Measurements from ENCODE around the gene LEKR1.

LEKR1 gene

DNA sequence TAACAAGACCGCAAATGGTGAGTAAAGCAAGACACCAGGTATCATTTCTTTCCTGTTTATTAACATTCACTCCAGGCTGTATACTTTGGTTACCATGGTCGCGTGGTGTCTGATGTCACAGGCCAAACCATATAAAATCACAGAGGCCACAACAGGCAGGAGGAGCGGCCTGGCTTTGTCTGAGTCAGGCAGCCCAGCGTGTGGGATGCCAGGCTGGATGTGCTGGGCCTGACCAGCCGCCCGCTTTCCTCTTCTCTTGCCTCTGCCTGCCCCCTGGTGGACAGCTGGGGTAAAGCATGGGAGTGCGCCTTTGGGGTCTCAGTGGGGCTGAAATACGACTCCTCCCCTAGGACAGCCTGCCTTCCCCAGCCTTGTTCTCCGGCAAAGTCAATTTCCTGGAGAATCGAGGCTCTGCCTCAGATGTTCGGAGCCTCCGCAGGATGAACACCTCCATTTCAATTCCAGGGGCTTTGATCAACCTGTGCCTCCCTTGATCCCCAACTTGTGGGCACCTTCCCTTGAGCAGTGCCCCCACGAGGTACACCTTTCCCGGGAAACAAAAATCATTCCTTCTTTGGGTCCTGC, 255.6 kb downstream of the LEKR1 start:
- peak; percentile 92 for DNase-seq (ENCODE audit: low spot score)

DNA sequence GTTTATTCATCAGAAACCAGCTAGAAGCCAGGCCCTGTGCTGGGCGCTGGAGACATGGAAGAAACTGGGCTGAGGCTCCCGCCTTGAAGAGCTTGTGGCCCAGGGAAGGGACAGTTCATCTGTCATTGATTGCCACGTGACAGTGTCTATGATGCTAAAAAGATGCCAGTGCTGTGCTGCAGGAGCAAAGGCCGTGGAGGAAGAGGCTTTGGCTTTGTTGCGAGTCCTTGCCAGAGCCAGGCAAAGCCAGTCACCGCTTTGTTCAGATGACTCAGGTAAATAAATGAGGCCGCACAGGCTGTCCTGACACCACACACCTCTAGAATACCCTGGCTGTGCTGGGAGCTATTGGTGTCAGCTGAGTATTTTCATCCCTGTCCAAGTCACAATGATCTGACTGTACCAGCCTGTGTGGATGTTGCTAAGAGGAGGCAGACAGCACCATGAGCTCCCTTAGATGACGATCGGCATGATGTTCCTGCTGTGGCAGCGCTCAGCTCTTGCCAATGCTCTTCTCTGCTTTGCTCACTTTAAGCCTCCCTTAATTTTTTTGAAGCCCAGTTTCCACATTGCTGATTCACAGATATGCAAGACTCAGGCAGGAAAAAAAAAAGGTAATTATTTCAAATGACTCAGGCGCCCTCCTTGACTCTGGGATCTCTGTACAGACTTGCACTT, 256.3 kb downstream of the LEKR1 start:
- no peak for DNase-seq (ENCODE audit: low spot score)

DNA sequence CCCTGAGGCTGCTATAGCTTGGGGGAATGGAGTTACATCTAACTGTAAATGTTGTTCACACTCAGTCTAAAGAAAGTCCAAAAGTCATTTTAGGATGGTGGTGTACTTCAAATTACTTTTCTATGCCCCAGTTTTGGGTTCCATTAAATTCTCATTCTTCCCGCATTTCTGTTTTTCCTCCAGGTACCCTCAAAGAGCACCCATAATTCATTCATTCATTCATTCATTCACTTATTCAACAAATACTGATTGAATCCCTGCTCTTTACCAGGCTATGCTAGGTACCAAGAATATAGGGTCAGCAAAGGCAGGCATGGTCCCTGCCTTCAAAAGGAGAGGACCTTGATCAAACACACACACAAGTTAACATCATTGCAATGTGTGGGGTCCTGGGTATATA, 257.7 kb downstream of the LEKR1 start:
- DNase-seq (ENCODE audit: low spot score): no peak

DNA sequence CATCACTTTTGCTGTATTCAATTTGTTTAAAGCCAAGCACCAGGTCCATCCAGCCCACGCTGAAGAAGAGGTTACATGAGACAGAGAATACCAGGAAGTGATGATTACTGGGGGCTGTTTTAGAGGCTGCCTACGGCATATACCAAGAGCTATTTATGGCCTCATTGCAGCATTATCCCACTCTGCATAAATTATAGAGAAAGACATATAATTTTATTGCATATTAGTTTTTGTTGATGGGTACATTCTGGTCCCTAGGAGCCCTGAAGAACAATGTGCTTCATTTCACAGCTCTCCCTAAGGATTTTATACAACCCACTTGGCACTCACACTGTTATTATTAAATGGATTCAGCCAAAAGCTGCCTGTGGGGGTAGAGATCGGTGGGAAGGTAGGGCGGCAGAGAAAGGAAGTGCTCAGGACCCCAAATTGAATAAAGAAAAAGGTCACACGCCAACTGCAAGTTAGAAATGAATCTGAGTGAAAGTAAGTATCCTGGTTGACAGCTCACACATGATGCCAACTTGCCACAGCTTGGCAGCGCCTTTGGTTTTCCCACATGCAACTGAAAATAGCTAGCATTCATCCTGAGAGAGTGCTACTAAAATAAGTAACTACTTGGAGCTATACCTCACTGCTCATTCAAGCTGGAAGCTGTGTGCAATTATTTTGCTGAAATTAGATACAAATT, 260.1 kb downstream of the LEKR1 start:
- no peak for DNase-seq (ENCODE audit: low spot score)

DNA sequence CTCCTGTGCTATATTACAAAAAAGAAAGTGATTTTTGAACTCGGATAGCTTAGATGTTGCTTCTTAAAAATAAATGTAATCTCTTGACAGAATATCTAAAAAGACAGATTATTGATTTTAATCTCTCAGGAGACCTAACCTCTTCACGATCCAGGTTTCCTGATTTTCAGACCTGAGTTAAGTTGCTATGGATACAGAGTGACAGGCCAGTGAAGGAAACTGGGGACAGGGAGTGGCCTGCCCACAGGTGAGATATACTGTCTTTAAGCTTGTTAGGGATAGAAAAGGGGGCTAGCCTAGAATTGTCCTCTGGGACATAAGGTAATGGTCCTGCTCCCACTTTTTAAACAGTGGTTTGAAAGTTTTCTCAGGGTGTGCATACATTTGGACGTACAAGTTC, 260.6 kb downstream of the LEKR1 start:
- no peak for DNase-seq (ENCODE audit: low spot score)

DNA sequence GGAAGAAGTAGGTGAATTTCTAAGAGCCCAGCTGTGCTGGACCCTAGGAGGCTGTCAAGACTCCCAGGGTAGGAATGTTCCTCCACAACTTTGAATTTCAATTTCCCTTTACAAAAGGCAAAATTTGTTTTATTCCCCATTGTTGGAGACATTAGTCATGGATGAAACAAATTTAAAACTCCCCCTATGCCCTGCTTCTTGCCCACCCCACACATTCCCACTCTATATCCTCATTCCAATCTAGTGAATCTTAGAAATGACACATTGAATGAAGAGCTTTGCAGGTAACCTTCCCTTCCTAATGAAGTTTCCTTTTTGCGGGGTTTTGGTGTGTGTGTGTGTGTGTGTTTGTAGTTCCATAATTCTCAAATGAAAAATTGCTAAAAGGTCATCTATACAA, 261.2 kb downstream of the LEKR1 start:
- DNase-seq (ENCODE audit: low spot score): no peak

DNA sequence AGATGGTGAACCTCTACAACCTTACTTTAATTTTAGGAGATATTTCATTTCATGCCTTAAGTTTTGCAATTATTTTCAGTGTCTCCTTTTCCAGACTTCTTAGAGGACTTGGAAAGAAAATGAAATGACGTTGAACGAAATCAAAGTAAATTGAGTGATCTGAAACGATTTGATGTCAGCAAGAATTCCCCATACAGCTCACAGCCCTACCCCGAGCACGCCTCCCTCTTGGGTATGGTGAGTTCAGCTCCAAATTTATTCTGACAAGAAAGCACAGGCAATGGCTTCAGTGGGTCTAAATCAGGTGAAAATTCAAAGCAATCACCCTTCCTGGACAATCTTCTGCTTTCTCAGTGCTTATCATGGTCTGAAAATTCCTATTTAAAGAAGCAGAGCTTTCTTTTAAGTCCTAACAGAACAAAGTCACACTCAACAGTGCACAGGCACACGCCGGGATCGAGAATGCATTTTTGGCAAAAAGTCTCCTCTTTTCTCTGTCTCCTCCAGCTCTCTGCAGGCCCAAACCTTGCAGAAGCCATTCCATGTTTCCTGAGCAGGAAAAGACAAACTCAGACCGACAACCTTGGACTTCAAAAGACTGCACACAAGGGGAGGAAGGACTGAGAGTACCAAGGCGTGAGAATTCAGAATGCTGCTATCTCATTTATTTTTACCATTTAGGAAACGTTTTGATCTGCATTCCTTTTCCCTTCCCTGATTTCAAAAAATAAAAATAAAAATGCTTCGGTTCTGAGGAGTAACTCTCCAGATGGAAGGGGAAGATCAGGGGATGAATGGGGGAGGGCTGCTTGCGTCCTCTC, 261.8 kb downstream of the LEKR1 start:
- DNase-seq (ENCODE audit: low spot score): no peak

DNA sequence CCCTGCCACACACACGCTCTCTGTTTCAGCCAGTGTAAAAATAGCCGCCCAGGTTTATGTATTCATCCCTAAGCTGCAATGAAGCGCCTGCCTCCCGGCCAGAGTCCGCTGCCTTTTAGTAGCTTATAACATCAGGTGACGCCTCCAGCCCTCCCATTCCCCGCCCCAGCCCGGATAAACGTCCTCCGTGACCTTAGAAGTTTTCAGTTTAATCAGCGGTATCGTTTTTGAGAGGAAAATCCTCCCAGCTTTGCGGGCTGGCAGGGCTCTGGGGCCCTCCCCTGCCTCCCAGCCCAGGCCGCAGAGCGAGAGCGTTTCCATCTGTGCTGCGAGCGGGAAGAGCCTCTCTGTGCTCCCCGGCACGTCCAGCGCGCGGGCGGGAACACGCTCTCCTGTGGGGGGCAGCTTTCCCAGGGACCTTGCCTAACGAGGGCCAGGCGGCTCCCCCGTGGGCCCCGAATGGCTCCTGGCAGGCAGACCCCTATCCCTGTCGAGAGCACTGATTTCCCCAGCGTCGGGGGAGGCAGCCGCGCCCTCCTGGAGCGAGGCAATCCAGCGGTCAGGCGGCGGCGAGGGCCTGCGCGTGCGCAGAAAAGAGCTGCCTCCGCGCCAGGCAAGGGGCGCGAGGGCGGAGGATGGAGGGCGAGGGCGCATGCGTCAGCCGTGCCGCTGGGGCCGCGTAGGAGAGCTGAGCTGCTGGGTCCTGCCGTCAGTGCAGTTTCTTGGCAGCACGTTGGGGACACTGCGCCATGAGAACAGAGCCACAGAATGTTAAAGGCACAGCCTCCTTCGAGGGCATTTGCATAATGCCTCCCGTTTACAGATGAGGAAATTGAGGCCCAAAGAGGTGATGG, 262.7 kb downstream of the LEKR1 start:
- peak; percentile 95 for DNase-seq (ENCODE audit: low spot score)

DNA sequence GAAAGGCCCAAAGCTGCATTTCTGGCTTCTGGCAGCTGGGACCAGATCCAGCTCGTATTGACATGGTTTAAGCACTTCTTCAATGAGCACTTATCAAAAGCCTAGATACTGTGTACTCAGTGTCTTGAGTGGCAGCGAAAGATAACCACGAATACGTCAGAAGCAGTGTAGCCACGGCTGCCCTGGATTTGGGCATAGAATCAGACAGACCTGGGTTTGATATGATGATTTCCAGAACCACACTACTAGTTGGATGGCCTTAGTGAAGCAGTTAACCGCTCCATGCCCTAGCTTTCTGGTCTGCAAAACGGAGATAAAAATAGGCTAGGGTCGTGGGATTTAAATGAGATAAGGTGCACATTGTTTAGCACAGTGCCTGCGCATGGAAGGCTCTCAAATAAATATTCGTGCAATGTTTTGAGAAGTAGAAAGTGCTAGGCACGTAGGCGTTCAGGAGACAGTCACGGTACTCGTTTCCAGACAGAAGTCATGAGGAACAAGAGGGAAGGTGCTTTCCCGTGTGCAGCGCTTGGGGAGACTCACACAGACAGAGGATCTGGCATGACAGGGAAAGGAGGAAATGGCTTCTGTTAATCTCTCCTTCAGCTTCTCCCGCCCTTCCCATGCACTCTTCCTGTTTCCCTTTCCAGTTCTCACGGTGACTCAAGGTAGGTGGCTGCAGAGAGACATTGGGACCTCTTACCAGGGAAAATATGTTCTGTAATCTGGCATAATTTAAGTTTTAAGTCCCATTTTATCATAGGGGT, 263.5 kb downstream of the LEKR1 start:
- no peak for DNase-seq (ENCODE audit: low spot score)

DNA sequence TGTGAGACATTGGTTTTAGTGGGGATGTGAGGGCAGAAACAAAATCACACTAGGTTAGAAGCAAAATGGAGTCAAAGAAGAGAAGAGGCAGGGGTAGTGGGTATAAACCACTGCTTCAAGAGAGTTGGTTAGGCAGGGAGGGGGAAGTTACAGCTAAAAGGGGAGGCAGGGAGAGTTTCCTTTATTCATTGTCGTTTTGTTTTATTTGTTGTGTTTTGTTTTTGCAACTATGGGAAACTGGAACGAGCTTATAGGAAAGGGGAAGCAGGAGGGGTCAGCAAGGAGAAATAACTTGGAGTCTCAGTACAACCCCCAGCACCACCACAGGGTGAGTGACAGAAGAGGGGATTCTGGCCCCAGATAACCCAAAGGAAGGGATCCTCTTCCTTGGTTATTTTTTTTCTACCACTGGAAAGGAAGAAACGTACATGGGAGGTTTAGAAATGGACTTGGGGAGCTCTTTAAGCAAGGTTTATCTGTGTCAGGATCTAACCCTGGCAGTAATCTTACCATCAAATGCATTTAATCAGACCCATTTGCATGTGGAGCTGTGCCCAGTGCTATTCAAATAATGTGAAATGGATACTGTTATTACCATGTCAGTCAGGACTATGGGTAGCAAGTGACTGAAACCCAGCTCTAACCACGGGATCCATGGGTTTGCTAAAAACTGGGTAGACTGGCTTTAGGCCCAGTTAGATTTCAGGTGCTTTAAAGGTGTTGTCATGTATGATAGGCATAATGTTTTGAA, 265.1 kb downstream of the LEKR1 start:
- DNase-seq (ENCODE audit: low spot score): no peak

DNA sequence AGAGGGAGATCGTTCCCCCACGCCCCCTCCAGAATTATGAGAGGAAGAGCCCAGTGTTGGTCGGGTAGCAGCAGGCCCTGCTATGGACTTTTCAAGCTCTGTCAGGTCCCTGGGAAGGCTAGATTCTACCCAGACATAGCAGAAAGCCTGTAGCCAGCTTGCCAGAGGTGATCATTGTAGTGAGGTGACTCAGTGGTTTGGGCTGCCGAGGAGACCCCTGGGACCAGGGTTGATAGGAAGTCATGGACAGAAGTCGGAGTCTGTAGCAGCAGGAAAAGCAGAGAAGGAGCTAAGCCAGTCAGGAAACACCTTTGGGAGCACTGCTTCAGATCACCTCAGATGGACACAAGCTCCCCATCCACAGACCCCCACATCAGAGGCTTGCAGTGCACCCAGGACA, 266.1 kb downstream of the LEKR1 start:
- DNase-seq (ENCODE audit: low spot score): no peak

DNA sequence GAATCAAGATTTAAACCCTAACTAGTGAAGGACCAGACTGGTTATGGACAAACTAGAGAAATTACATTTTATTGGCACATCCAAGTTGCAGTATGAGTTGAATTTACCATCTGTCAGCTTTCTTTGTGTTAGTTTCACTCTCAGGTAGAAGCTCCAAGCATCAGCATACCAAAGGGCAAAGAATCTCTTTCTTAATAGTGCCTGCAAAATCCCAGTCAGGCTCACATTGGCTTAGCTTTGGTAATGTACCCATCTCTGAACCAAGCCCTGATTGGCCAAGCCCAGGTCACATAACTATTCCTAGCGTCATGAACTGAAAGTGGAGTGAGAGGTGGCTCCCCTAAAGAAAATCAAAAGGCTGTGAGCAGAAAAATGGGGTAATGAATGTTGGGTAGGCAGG, 266.9 kb downstream of the LEKR1 start:
- DNase-seq (ENCODE audit: low spot score): no peak

DNA sequence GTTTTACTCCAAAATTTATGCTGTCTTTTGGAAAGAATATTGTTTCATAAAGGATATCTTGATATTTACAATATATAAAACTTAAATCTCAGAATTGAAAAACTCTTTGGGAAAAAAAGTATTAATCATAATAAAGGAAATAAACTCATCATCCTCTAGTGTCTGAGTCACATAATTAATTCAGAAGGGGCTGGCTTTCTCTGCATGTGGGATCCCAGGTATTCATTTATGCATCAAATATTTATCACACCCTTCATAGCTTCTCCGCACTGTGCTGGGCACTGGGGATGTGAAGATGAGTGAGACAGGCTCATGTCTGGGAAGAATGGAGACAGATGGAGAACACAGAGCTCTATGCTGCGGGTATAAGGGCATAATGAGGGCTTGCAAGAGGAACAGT, 268.1 kb downstream of the LEKR1 start:
- DNase-seq (ENCODE audit: low spot score): no peak

DNA sequence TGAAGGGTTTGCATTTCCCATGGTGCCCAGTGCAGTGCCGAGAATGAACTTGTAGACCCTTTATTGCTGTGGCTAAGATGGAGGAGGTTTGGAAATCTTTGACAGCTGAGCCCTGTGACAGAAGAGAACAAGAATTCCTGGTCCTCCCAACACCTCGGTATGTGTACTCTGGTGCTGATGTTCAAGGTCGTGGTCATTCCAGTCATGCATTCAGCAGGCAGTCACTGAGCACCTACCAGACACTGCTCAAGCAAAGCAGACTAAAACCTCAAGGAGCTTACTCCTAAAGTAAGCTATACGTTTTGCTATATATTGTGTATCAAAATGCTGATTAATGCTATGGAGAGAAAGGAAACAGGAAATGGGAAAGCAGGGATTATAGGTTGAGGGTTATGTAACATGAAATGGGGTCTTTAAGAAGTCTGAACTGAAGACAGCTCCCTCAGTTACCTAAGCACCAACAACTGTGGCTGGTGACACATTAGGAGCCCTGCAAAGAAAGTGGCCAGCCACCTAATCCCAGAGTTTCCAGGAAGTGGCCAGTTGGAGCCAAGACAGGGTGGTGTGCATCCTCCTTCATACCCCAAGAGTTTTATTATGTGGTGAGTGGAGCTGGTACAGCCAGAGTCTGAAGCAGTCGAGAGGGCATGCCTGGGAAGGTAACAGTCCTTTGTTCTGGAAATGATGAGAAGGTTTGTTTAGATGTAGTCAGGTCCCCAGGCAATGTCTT, 268.8 kb downstream of the LEKR1 start:
- no peak for DNase-seq (ENCODE audit: low spot score)

All from CD4-positive, alpha-beta T cell treated with Interleukin-15 for 4 hours (primary cell).